22Rv1 (cell line): ENCODE results near the gene PELO.

Source experiments
- CTCF ChIP-seq: fragments of 450-650 bp; IDR thresholded peaks from 2 replicates; pipeline ENCODE4 v1.5.1; 2017; ENCODE audit warnings: mild to moderate bottlenecking
- ZFX ChIP-seq: fragments of 450-650 bp; IDR thresholded peaks from 2 replicates; pipeline ENCODE4 v1.6.1; 2017; ENCODE audit warnings: antibody characterized with exemption, borderline replicate concordance

GRCh38 chr5:52757527-52757926 lies 30.2 kb upstream of the PELO start:
- TF ChIP-seq CTCF = no peak
- no peak for TF ChIP-seq ZFX
